Right kidney (tissue), 1 donor: ENCODE data around the gene CDNF.
"Not testable (repeated sequence)": the region's sequence is repeated elsewhere in the genome, so short reads cannot be mapped to it uniquely, and the experiment has no call there.

Experiments
- DNase-seq: peaks from one replicate; pipeline ENCODE4 v3.0.0-alpha.2; 2016

Gene CDNF

DNA sequence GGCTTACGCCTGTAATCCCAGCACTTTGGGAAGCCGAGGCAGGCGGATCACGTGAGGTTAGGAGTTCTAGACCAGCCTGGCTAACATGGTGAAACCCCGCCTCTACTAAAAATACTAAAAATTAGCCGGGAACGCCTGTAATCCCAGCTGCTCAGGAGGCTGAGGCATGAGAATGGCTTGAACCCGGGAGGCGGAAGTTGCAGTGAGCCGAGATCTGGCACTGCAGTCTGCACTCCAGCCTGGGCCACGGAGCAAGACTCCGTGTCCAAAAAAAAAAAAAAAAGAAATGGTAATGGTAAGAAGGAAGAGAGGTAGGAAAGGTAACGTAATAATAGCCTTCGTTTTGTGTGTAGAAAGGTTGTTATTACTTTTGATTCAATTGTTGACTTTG lies 1.5 kb upstream of the CDNF start:
- DNase-seq: no peak

DNA sequence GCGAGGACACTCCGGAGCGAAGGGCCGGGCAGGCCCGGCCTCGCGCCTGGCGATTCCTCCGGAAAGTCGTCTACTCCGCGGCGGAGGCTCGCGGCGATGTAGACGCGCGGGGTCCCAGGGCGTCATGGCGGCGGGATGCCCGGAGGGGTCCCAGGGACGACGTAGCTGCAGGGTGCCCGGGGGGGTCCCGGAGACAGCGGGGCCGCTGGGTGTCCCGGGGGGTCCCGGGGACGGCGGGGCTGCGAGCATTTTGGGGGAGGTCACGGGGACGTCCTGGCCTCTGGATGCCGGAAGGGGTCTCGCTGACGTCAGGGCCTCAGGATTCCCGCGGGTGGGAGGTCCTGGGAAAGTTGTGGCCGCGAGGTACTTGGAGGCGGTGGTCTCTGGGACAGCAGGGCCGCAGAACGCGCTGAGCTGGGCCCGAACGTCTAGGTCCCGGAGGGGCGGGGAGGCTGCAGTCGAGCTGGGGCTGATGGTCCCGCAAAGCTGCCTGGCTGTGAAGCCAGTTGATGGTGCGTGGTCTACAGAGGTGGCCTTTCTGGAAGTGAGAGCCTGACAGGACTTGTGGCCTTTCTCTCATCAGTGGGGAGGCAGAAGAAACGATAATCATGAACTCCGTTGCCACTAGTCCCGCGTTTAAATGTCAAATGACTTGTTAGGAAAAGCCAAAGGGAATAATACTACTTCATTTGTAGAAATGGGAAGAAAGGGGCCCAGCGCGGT lies 906 bp upstream of the CDNF start:
- peak; percentile 64 for DNase-seq

DNA sequence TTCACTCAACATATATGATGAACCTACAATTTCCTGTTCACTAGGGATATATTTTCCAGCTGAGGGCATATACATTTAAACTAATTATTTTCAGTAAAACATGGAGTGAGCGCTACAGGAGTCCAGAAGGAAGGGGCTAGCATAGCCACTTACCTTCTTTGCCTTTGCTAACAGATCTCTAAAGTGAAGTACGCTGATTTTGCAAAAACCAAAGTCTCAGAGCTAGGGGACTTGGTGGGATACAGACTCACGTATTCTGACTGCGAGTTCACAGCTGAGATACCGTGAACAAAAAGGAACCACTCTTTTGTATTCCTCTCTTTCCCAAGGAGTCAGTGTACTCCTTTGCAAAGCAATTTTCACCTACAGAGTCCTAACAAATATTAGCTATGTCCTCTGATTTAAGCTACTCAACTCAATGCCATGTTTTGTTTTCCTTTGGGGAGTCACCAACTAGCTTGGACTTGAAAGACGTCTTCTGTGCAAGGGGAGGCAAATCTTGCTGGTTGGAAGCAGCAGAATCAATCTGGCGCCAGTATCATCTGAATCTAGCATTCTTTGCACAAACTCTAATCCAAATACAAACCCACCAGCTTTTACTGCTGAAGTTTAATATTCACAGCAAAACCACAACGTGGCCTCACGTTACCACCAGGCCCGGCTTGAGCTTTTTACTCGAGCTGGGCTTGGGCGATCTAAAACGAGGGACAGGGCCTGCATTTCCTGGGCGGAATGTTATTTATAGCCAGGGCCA lies 657 bp downstream of the CDNF start:
- DNase-seq: no peak

DNA sequence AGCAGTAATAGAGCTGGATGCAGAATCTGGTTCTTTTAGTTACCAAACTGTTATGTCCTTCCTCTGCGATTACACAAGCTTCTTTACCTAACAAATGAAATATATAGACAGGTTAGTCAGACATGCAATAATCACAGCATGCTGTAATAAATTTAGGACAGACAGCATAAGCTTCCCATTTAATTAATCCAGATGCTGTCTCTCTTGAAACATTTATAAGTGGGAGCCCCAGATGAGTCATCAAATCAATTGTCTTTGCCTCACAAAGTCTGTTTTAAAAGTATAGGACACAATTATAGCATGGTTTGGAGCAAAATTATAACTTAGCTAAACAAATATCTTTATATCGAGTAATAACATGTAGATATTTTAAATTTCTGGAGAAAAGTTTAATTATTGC lies 1.6 kb downstream of the CDNF start:
- no peak for DNase-seq

DNA sequence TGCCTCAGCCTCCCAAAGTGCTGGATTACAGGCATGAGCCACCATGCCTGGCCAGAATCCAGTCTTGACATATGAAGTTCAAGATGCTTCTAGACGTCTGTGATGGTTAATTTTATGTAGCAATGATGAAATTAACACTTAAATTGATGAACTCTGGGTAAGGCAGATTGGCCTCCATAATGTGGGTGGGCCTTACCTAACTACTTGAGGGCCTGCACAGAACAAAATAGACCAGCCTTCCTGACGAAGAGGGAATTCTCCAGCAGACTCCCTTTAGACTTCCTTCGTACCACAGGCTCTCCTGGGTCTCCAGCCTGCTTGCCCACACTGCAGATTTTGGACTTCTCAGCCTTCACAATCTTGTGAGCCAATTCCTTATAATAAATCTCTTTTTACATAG lies 4.7 kb downstream of the CDNF start:
- DNase-seq: no peak

DNA sequence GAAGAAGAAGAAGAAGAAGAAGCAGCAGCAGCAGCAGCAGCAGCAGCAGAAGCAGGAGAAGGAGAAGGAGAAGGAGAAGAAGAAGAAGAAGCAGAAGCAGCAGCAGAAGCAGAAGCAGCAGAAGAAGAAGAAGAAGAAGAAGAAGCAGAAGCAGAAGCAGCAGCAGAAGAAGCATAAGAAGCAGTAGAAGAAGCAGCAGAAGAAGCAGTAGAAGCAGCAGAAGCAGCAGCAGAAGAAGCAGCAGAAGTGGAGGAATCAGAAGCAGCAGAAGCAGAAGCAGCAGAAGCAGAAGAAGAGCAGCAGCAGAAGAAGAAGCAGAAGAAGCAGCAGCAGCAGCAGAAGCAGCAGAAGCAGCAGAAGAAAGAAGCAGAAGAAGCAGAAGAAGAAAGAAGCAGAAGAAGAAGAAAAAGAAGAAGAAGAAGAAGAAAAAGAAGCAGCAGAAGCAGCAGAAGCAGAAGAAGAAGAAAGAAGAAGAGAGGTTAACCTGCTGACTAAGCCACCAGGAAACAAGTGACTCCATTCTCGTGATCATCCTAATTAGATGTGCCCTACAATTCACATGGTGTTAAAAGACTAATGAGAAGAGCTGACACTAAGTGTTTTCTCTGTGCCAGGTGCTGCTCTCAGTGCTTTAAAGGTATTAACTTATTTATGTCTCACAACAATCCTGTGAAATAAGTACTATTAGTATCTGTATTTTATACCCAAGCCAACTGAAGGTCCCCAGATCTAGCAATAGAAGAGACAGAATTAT lies 11.6 kb downstream of the CDNF start:
- no peak for DNase-seq

DNA sequence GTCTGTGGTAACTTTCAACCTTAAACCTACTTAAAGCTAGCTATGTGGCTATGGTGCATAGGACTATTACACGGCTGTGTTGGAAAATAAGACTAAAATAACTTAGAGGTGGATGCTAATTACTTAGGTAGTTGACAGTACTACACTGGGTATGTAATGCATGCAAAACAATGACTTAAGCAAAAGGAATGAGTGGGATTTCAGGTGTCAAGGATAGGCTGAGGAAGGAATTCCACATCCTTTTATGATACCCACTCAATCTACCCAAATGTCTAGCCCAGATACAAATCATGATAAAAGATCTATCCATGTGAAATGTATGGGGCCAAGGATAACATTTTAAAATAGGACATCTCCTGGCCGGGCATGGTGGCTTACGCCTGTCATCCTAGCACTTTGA lies 13.9 kb downstream of the CDNF start:
- no peak for DNase-seq

DNA sequence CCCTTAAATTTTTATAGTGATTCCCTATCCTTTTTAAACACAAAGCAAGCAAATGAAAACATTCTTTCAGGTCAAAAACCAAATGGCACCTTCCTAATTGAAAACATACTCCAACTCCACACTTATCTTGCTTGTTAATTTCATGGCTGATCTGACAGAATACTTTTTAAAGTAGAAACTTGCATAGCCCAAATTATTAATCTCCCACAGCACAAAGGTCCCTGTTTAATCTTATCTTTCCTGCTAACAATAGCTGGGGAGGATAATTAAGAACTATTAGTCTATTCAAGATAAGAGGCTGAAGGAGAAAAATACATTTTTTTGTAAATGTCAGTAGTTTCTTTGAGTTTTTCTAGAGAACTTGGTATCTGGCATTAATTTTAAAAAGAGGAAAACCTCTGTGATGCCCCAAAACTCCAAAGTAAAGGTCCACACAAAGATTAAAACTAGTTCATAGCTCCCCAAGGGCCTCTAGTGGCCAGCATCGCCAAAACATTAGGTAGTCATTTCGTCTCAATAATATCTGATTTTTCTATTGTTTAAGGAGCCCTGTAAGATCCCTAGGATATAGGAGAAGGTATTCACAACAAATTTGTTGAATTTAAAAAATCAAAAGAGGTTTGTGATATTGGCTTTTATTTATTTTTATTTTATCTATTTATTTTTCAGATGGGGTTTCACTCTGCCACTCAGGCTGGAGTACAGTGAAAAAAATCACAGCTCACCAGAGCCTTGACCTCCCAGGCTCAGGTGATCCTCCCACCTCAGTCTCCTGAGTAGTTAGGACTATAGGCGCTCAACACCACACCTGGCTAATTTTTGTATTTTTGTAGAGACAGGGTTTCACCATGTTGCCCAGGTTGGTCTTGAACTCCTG lies 14.7 kb downstream of the CDNF start:
- no peak for DNase-seq

DNA sequence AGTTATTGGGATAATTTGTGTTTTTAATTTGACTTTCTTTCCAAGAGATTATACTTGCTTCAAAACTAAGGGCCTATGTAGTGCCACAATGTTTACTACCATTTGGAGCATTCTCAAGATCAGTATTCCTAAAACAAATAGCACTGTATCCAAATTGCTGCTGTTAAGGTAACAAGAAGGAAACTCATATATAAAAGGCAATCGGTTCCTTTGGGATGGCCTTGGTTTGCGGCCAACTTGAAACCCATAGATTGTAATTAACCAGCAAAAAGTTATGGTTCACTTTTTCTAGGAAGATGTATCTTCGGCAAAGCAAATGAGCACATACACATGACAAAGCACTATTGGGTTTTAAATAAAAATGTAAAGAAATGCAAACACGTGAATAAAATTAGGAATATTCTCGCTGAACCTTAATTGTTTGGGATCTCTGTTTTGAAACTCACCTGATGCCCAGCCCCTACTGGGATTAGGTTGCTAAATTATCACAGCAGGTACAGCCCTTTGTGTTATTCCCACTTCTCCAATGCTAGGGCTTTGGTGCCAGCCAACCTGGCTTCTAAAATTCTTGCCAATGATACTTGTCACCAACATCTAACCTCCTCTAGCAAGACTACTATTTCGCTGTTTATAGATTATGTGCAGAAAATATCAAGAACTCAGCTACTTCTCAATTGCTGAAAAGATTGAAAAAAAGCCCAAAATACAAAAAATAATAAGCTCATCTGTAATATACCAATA lies 16.0 kb downstream of the CDNF start:
- no peak for DNase-seq

DNA sequence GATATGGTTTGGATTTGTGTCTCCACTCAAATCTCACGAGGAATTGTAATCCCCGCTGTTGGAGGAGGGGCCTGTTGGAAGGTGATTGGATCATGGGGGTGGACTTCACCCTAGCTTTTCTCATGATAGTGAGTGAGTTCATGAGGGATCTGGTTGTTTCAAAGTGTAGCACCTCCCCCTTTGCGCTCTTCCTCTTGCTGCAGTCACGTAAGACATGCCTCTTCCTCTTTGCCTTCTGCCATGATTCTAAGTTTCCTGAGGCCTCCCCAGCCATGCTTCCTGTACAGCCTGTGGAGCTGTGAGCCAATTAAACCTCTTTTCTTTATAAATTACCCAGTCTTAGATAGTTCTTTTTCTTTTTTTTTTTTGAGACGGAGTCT lies 17.1 kb downstream of the CDNF start:
- DNase-seq: no peak

DNA sequence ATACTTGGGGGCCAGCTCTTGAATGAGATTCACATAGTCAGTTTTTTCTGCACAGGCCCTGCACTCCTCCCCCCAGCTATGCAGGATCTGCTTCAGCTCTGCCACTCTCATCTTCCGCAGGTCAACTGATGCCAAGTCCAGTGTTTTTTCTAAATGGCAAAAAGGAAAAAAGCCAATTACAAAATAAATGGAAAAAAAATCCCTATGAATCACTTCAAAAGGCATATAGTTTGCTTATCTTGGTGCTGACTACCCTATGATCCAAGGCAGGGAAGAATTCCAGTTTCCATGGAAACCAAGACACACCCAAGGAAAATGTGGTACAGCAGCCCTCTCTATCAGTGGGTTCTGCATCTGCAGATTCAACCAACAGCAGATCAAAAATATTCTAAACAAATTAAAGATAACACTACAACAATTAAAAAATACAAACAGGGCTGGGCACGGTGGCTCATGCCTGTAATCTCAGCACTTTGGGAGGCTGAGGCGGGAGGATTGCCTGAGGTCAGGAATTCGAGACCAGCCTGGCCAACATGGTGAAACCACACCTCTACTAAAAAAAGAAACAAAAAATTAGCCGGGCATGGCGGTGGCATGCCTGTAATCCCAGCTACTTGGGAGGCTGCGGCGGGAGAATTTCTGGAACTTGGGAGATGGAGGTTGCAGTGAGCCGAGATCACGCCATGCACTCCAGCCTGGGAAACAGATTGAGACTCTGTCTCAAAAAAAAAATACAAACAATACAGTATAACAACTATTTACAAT lies 17.6 kb downstream of the CDNF start:
- no peak for DNase-seq

DNA sequence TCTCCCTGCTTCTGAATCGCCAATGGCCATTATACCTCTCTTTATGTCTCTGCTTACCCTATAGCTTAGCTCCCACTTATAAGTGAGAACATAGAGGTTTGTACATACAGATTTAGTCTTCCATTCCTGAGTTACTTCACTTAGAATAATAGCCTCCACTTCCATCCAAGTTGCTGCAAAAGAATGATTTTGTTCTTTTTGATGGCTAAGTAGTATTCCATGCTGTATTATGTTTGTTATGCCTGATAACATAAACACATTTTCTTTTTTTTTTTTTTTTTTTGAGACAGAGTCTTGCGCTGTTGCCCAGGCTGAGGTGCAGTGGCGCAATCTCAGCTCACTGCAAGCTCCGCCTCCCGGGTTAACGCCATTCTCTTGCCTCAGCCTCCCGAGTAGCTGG lies 21.1 kb downstream of the CDNF start:
- DNase-seq: not testable (repeated sequence)

DNA sequence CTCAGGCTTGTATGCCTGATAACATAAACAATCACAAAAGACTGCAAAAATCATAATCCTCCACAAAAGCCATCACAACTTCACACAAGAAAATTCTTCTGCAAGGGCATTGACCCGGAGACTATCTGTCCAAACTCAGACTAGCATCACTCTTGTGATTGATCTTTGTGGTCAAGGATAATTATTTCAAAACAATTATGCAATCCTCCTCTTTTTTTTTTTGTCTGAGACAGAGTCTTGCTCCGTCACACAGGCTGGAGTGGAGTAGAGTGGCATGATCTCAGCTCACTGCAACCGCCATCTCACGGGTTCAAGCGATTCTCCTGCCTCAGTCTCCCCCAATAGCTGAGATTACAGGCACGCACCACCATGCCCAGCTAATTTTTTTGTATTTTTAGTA lies 22.2 kb downstream of the CDNF start:
- DNase-seq: no peak

DNA sequence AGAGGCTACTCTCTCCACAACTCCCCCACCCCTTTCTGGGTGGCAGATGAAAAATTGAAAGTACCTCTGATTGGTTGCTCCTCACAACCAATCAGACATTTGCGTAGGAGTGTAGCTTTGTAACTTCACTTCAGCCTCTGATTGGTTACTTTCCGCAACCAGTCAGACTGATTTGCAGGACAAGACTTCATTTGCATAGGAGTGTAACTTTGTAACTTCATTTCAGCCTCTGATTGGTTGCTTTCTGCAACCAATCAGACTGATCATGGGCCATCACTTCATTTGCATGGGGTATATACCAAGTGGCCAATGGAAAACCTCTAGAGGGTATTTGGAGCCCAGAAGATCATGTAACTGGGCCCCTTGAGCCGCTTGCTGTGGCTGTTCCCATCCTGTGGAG lies 25.6 kb downstream of the CDNF start:
- DNase-seq: no peak

DNA sequence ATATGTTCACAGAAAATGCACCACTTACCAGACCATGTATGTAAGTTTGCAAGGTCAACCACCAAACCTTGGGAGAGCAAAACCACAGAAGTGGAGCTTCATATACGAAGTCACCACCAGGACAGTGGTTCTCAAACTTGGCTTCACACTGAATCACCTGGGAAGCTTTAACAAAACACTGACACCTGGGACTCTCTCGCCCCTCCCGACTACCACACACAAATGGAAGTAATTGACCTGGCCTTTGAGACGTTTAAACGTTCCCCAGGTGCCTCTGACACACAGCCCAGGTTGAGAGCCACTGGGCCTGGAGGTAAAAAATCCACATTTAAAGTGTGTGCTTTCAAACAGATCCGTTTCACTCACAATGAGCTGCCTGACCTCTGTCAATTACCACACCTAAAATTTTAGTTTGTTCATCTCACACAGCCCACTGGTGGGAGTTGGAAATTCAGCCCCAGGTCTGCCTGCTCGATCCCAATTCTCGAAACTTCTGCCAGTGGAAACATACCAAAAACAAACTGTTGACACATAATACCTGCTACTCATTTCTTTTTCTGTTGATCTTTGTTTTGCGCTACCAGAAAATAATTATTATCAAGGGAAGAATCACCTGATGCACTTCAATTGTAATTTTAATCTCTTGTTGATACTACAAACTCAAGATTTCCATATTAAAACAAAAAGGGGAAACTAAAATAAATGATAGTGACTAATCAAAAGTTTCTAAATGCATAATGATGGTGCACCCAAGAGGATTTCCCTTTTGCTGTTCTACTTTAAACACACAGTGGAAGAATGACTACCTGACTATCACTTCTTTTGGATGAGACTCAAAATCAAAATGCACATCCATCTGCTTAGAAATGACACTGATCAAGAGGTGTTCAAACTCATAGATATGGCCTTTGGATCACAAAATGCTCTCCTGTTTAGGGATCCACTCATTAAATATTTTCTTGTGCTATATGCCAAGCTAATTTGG lies 26.6 kb downstream of the CDNF start:
- DNase-seq: no peak

DNA sequence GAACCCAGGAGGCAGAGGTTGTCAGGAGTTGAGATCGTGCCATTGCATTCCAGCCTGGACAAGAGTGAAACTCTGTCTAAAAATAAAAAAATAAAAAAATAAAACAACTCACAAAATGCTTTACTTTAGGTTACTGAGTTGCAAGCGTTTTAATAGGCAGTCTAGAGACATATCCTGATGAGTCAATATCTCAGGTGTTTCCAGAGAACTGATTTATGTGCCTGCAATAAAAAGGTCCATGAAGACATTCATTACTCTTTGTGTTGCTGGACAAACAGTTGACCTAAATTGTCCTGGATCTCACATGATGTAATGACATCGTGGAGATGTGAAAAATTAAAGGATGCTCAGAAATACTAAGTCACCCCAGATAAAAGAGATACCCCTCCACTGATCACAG lies 31.5 kb downstream of the CDNF start:
- no peak for DNase-seq

DNA sequence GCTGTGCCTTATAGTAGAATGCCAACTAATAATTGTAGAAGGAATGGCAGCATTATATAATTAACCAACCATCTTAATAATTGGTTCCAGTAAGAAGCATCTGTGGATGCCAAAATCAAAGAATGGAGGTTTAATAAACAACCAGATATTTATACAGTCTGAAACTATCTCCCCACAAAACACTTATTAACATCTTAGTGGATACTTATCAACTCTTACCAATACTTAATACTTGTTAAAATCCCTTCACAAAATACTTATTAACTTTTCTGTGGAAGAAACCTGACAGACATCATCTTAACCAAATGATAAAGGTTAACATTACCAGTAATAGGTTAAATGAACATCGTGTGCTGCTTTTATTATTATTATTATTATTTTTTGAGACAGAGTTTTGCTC lies 34.0 kb downstream of the CDNF start:
- DNase-seq: no peak

DNA sequence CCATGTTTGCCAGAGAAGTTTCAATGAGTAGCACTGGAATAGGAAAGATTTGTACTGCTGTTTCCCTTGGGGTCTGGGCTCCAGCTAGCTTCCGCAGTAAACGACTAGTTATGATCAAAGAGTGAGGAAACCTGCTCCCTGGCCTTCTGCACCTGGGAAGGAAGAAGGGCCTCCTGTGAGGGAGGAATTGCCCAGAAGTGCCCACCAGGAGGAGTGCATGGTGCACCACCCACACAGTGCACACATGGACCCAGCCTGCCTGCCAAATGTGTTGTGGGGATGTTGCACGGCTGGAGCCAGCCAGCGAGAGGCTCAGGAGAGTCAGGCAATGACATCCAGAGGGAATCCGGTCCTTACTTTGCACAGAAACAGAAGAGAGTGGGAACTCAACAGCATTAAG lies 36.1 kb downstream of the CDNF start:
- DNase-seq: no peak

DNA sequence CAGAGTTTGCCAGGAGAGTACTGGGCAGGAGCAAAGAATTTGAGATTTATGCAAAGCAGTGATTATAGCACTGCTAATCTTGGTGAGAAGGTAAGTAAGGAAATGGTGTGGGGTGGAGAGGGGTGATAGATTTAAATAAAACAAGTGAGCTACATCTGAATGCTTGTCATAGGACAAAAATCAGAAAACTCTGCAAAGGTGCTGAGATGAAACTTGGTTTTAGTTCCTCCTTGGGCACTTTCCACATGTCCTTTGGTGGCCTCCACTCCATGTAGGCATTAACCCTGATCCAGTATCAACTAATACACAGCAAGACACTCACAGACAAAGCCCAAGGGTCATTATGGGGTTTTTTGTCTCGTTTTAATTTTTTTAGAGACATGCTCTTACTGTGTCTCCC lies 37.4 kb downstream of the CDNF start:
- no peak for DNase-seq

DNA sequence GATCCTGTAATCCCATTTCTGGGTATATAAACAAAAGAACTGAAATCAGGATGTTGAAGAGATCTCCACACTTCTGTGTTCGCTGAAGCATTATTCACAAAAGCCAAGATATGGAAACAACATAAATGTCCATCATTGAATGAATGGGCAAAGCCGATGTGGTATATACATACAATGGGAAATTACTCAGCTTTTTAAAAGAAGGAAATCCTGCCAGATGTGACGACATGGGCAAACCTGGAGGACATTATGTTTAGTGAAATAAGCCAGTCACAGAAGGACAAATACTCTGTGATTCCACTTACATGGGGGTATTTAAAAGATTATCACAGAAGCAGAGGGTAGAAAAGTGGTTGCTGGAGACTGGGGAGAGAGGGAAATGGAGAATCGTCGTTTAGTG lies 39.2 kb downstream of the CDNF start:
- no peak for DNase-seq
